ENCODE results near the gene HTRA1.

GRCh38 chr10:122471531-122472177, 10.3 kb downstream of the HTRA1 start:
- no peak for TF ChIP-seq GATA2 (IDR thresholded peaks at IDR 0.05; ENCODE audit: low read depth, low read length)
- no peak for TF ChIP-seq GATA3 (IDR thresholded peaks at IDR 0.05; ENCODE audit: low read depth, low read length)
